Esophagus squamous epithelium (tissue), 4 donors: ENCODE results near the gene UMAD1.

Experiments
- CTCF ChIP-seq, 6 experiments: fragments of 450-650 bp in 4 of 6; fragments of 200-600 bp in 2 of 6; sonication (generic) in 2 of 6; IDR thresholded peaks; one replicate each; pipeline ENCODE4 v1.5.1; 2016 to 2019; ENCODE audit warnings: antibody characterized with exemption in 6 of 6, mild to moderate bottlenecking in 4 of 6, moderate library complexity in 4 of 6
- POLR2A ChIP-seq, 4 donors: fragments of 450-650 bp; IDR thresholded peaks; one replicate each; pipeline ENCODE4 v1.6.1; 2017; ENCODE audit warnings: antibody characterized with exemption in 4 of 4, mild to moderate bottlenecking in 4 of 4, moderate library complexity in 3 of 4

GRCh38 chr7:7612519-7612918 is 28.0 kb upstream of the UMAD1 start:
- TF ChIP-seq CTCF (IDR thresholded peaks at IDR 0.05) (no peak), POLR2A (IDR thresholded peaks at IDR 0.05) (no peak)
